HG03135 (cell line): Measurements from ENCODE around the gene TNFAIP1.

ENCODE experiments used
- ATAC-seq: cut with Tn5 transposase; IDR thresholded peaks from one replicate; pipeline ENCODE4 v1.9.1; 2021; ENCODE audit warnings: mild to moderate bottlenecking, moderate library complexity; ENCODE audit not compliant: unreplicated experiment

Gene TNFAIP1

DNA sequence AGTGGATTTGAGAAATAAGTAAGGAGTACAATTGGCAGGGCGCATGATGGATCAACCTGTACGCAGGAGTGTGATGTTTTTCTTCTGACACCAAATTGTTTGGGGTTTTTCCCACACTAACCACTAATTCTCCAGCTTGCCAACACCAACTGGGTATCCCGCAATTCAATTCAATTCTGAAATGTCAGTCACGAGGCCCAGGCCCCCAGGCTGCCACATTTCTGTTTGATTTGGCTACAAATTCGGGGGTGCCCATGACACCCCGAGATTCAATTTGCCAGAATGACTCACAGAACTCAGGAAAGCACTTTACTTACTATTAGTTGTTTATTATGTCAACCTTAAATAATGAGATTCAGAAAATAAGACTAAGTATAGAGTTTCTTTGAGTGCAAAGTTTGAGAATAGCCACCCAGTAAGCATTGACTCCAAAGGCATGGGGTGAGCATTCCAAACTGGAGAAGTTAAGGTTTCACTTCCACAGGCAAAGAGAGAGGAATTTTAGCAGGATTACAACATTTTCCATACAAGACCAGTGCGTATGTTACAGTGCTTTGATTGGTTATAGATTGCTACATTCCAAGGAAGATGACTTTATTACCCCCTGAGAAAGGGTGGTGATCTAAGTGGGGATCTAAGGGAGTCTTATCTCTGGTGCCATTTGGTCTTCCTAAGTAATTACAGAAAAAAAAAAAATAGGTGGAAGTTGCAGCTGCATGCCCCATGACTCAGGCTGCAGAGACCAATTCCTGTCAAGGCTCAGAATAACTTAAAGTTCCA is 59.0 kb downstream of the TNFAIP1 start:
- no peak for ATAC-seq

DNA sequence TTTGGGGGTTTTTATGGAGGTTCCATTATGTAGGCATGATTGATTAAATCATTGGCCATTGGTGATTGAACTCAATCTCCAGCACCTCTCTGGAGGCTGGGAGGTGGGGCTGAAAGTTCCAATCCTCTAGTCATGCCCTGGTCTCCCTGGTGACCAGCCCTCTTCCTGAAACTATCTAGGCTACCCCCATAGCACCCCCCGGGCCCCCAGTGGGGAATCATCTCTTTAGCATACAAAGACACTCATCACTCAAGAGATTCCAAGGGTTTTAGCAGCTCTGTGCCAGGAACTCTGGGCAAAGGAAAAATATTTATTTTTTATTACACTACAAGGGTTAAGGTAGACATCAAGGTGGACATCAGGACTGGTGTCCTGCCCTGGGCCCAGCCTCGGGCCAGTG is 59.9 kb downstream of the TNFAIP1 start:
- ATAC-seq = no peak

DNA sequence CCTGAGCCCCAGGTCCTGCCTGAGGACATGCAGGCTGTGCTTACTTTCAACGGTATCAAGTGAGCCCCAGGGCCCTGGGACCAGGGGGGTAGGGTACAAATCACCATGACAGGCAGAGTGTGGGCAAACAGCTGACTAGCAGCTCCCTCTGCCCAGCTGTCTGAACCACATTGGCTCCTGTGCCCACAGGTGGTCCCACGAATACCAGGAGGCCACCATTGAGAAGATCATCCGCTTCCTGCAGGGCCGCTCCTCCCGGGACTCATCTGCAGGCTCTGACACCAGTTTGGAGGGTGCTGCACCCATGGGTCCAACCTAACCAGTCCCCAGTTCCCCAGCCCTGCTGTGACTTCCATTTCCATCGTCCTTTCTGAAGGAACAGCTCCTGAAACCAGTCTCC is 60.4 kb downstream of the TNFAIP1 start:
- no peak for ATAC-seq
